KOPT-K1 (cell line): ENCODE data around the gene RAPGEF3.

Experiments used
- H3K27ac ChIP-seq: fragments of 200-600 bp; sonication (generic); 2 replicates; pipeline ENCODE4 v1.5.1; 2016; ENCODE audit warnings: antibody characterized with exemption, mild to moderate bottlenecking, low read depth, low read length; ENCODE audit not compliant: poor library complexity, severe bottlenecking
- H3K36me3 ChIP-seq: fragments of 200-600 bp; sonication (generic); 2 replicates; pipeline ENCODE4 v1.5.1; 2017; ENCODE audit warnings: antibody characterized with exemption, mild to moderate bottlenecking, low read length, moderate library complexity; ENCODE audit not compliant: insufficient read depth
- H3K9me3 ChIP-seq: fragments of 200-600 bp; sonication (generic); 2 replicates; pipeline ENCODE4 v1.5.1; 2017; ENCODE audit warnings: antibody characterized with exemption, low read length, mild to moderate bottlenecking; ENCODE audit not compliant: insufficient read depth, poor library complexity, severe bottlenecking

Gene RAPGEF3

GRCh38 chr12:47718531-47718930, 40.1 kb downstream of the RAPGEF3 start:
- Histone ChIP-seq H3K27ac (no peak overlapping the region), H3K9me3 (no peaks in the 10 kb centered on the region), H3K36me3 (no peaks in the 10 kb centered on the region)

- H3K9me3 ChIP-seq: no peaks in the 10 kb centered on the region
- H3K27ac ChIP-seq: no peak overlapping the region
- H3K36me3 ChIP-seq: no peaks in the 10 kb centered on the region
These were observed 41.1 kb downstream of the RAPGEF3 start for GRCh38 chr12:47717443-47718193.

GRCh38 chr12:47717046-47717442, 41.6 kb downstream of the RAPGEF3 start:
- Histone ChIP-seq H3K27ac (no peak overlapping the region), H3K36me3 (no peaks in the 10 kb centered on the region), H3K9me3 (no peaks in the 10 kb centered on the region)

GRCh38 chr12:47715877-47716548, 42.7 kb downstream of the RAPGEF3 start:
- no peak overlapping the region for H3K27ac ChIP-seq

GRCh38 chr12:47715393-47715876, 43.2 kb downstream of the RAPGEF3 start:
- Histone ChIP-seq H3K27ac (no peak overlapping the region), H3K36me3 (no peaks in the 10 kb centered on the region), H3K9me3 (no peaks in the 10 kb centered on the region)

More at GRCh38 chr12:47715877-47716548, 42.7 kb downstream of the RAPGEF3 start:
- Histone ChIP-seq H3K36me3 (no peaks in the 10 kb centered on the region), H3K9me3 (no peaks in the 10 kb centered on the region)

GRCh38 chr12:47714826-47715386, 43.8 kb downstream of the RAPGEF3 start:
- H3K27ac ChIP-seq: no peak overlapping the region
- no peaks in the 10 kb centered on the region for H3K36me3 ChIP-seq
- H3K9me3 ChIP-seq: no peaks in the 10 kb centered on the region

GRCh38 chr12:47712171-47712570, 46.5 kb downstream of the RAPGEF3 start:
- Histone ChIP-seq H3K9me3 (no peaks in the 10 kb centered on the region), H3K27ac (no peak overlapping the region)

GRCh38 chr12:47711448-47711847, 47.2 kb downstream of the RAPGEF3 start:
- Histone ChIP-seq H3K36me3 (no peaks in the 10 kb centered on the region), H3K9me3 (no peaks in the 10 kb centered on the region), H3K27ac (no peak overlapping the region)

More at GRCh38 chr12:47712171-47712570, 46.5 kb downstream of the RAPGEF3 start:
- no peaks in the 10 kb centered on the region for H3K36me3 ChIP-seq

GRCh38 chr12:47710278-47710677, 48.4 kb downstream of the RAPGEF3 start:
- Histone ChIP-seq H3K36me3 (no peaks in the 10 kb centered on the region), H3K27ac (no peak overlapping the region), H3K9me3 (no peaks in the 10 kb centered on the region)

GRCh38 chr12:47709671-47710070, 49.0 kb downstream of the RAPGEF3 start:
- no peaks in the 10 kb centered on the region for H3K36me3 ChIP-seq
- no peak overlapping the region for H3K27ac ChIP-seq
- H3K9me3 ChIP-seq: no peaks in the 10 kb centered on the region

GRCh38 chr12:47709237-47709636, 49.4 kb downstream of the RAPGEF3 start:
- H3K27ac ChIP-seq: no peak overlapping the region
- H3K9me3 ChIP-seq: no peaks in the 10 kb centered on the region
- no peaks in the 10 kb centered on the region for H3K36me3 ChIP-seq

- Histone ChIP-seq H3K9me3 (no peaks in the 10 kb centered on the region), H3K36me3 (no peaks in the 10 kb centered on the region), H3K27ac (peak overlapping the region; percentile 47)
These were observed 50.7 kb downstream of the RAPGEF3 start for GRCh38 chr12:47707905-47708543.

- H3K36me3 ChIP-seq: no peaks in the 10 kb centered on the region
- peak overlapping the region; percentile 47 for H3K27ac ChIP-seq
These were observed 51.3 kb downstream of the RAPGEF3 start for GRCh38 chr12:47707355-47707754.

GRCh38 chr12:47705566-47706425, 52.9 kb downstream of the RAPGEF3 start, which contains the start of gene RPAP3:
Gene RPAP3, minus strand, starts transcription at chr12:47706030. Its CDS starts 3,190 bp downstream, at chr12:47702840.
- no peaks in the 10 kb centered on the region for H3K9me3 ChIP-seq
- peaks cover 10% of the 10 kb centered on the region for H3K36me3 ChIP-seq
- peak within 1 kb of the TSS; percentile 73 for H3K27ac ChIP-seq

More at GRCh38 chr12:47707355-47707754, 51.3 kb downstream of the RAPGEF3 start:
- no peaks in the 10 kb centered on the region for H3K9me3 ChIP-seq
